ENCODE data around the gene CELSR3.

CELSR3 gene

DNA sequence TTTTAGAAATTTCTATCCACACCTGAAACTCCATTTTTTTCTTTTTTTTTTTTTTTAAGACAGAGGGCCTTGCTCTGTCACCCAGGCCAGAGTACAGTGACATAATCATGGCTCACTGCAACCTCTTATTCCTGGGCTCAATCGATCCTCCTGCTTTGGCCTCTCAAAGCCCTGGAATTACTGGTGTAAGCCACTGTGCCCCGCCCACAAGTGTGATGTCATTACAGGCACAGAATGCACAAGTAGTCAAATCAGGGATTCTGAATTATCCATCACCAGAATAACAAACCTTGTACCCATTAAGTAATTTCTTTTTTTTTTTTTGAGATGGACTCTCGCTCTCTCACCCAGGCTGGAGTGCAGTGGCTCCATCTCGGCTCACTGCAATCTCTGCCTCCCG lies 55.2 kb downstream of the CELSR3 start:
- Mint-ChIP-seq H3K27ac (no peak overlapping the region), H3K36me3 (ENCODE audit: low read depth) (peaks cover 49% of the 10 kb centered on the region)
- TF ChIP-seq, protein P1, sequence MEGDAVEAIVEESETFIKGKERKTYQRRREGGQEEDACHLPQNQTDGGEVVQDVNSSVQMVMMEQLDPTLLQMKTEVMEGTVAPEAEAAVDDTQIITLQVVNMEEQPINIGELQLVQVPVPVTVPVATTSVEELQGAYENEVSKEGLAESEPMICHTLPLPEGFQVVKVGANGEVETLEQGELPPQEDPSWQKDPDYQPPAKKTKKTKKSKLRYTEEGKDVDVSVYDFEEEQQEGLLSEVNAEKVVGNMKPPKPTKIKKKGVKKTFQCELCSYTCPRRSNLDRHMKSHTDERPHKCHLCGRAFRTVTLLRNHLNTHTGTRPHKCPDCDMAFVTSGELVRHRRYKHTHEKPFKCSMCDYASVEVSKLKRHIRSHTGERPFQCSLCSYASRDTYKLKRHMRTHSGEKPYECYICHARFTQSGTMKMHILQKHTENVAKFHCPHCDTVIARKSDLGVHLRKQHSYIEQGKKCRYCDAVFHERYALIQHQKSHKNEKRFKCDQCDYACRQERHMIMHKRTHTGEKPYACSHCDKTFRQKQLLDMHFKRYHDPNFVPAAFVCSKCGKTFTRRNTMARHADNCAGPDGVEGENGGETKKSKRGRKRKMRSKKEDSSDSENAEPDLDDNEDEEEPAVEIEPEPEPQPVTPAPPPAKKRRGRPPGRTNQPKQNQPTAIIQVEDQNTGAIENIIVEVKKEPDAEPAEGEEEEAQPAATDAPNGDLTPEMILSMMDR (IDR thresholded peaks at IDR 0.05; ENCODE audit: unreplicated experiment in 3 of 3), result no peak

DNA sequence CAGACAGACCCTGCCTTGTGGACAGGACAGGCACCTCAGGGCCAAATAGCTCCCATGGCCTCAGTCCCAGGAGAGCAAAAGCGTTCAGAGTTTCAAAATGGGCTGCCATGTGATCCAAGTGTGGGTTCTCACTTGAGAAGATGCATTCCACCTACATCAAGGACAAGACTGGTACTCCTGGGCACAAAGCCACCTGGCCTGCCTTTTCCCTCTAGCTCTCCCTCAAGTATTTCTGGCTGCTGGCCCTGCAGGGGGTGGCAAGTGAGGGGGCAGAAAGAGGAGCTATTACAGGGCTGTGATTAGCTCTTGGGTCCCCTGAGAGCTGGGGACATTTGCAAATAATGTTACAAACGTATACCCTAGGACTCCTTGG lies 61.1 kb downstream of the CELSR3 start:
- TF ChIP-seq, protein P1 (IDR thresholded peaks at IDR 0.05; ENCODE audit: unreplicated experiment in 3 of 3), result no peak
- H3K9me3 Mint-ChIP-seq, result no peaks in the 10 kb centered on the region
- peaks cover 23% of the 10 kb centered on the region for H3K4me1 Mint-ChIP-seq
- no peak overlapping the region for H3K4me3 Mint-ChIP-seq
- H3K27ac Mint-ChIP-seq, result no peak overlapping the region
- H3K27me3 Mint-ChIP-seq (ENCODE audit: low read depth), result no peaks in the 10 kb centered on the region
- H3K36me3 Mint-ChIP-seq (ENCODE audit: low read depth), result peaks cover 69% of the 10 kb centered on the region

More for the DNA sequence above, 55.2 kb downstream of the CELSR3 start:
- no peaks in the 10 kb centered on the region for H3K9me3 Mint-ChIP-seq
- H3K4me1 Mint-ChIP-seq, result peaks cover 16% of the 10 kb centered on the region
- H3K4me3 Mint-ChIP-seq, result no peak overlapping the region
- peaks cover 4% of the 10 kb centered on the region for H3K27me3 Mint-ChIP-seq (ENCODE audit: low read depth)

DNA sequence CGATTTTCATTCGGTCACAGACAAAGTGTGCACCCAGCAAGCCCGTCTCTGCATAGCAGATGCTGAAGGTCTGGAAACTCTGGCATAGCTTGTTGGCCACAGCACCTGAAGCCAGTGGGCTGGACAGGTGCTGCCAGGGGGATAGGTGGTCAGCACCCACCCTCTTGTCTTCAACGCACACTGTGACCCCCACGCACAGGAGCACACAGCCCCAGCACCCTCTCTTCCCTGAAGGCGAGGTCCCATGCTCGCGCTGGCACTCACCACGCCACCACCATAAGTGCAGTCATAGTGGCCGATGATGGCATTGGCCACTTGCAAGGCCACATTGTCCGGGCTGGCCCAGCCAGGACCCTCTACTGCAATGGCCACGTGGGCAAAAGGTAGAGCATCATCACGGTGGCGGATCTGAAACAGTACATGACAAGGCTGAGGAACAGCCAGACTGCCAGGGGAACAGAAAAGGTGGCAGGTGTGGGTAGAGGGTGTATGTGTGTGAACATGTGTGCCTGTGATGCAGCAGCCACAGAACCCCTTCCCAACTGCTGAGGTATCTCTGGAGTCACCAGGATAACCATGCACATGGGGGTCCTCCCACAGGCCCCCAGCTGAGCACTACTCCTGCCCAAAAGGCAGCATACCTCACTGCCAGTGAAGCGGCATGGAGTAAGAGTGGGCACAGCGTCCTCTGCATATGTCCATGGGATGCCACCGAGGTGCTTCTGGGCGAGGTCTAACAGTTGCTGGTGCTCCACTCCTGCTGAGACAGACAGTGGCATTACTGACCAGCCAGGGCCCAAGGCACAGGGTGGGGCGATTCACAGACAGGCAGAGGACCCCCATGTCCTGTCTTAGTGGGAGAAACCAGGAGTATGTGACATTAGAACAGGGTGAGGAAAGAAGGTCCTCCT lies 61.7 kb downstream of the CELSR3 start:
- TF ChIP-seq, protein P1 (IDR thresholded peaks at IDR 0.05; ENCODE audit: unreplicated experiment in 3 of 3), result no peak
- Mint-ChIP-seq H3K4me1 (peaks cover 28% of the 10 kb centered on the region), H3K27me3 (ENCODE audit: low read depth) (no peaks in the 10 kb centered on the region), H3K4me3 (no peak overlapping the region), H3K9me3 (no peaks in the 10 kb centered on the region), H3K27ac (no peak overlapping the region), H3K36me3 (ENCODE audit: low read depth) (peaks cover 65% of the 10 kb centered on the region)

DNA sequence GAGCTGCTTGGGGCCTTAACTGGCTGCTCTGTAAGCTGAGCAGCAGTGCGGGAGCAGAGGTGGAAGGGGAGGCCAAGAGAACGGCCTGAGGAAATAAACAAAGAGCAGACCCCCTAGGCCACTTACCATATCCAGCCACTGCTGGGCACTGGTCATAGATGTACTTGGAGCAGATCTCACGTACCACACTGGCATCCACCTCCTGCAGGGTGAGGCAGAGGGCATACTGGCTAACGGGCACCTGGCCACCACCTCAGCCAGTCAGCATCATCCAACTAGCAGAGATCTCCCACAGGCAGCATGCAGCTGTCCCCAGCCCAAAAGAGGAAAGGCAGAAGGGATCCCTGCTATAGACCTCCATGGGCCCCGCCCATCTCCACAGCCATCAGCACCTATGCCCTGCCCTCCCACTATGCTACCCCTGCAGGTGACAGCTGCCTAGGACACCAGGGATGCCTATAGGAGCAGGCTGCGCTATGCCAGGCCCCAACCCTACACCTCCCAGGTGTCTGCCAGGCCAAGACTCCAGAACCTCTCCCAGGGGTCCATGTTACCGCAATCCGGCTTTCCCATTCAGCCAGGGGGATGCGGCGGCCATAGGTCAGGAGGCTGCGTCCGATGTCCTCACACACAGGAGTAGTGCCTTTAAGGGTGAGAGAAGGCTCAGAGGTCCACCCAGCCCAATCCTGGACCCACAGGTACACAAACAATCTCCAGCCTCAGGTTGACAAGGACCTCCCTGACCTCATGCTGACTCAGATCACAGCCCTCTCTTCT lies 63.0 kb downstream of the CELSR3 start:
- TF ChIP-seq, protein P1 (IDR thresholded peaks at IDR 0.05; ENCODE audit: unreplicated experiment in 3 of 3), result no peak
- no peaks in the 10 kb centered on the region for H3K27me3 Mint-ChIP-seq (ENCODE audit: low read depth)
- peaks cover 53% of the 10 kb centered on the region for H3K36me3 Mint-ChIP-seq (ENCODE audit: low read depth)
- H3K9me3 Mint-ChIP-seq, result no peaks in the 10 kb centered on the region
- peak overlapping the region in 1 of 3 experiments; percentile 78 for H3K27ac Mint-ChIP-seq
- no peak overlapping the region for H3K4me3 Mint-ChIP-seq
- H3K4me1 Mint-ChIP-seq, result peaks cover 31% of the 10 kb centered on the region

DNA sequence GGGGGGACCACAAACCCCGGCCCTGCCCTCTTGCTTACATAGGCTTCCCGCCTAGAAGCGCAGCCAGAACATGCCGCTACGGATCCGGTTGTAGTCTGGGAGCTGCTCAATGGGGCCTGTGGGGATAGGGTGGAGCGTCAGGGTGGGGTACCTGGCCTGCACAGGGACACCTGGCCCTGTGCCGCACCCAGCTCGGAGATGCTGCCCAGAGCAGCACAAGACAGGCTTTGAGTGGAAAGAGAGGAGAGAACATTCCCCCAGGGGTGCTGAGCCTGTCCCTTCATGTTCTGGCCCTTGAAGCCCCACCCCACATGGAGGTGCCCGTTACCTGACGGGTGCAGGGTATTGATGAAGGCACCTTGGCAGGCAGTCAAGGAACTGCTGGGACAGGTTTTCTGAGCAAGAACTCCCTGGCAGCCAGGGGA lies 63.6 kb downstream of the CELSR3 start:
- Mint-ChIP-seq H3K27me3 (ENCODE audit: low read depth) (no peaks in the 10 kb centered on the region), H3K27ac (peak overlapping the region; percentile 75 to 85 (median 78)), H3K9me3 (no peaks in the 10 kb centered on the region), H3K4me3 (no peak overlapping the region), H3K36me3 (ENCODE audit: low read depth) (peaks cover 46% of the 10 kb centered on the region), H3K4me1 (peaks cover 31% of the 10 kb centered on the region)
- TF ChIP-seq, protein P1 (IDR thresholded peaks at IDR 0.05; ENCODE audit: unreplicated experiment in 3 of 3), result no peak

All from nephron (organoid).